HG03460 (cell line): Measurements from ENCODE around the gene PLAC9.

ENCODE experiments used
- ATAC-seq: cut with Tn5 transposase; IDR thresholded peaks from one replicate; pipeline ENCODE4 v1.9.1; 2021; ENCODE audit not compliant: unreplicated experiment

The PLAC9 gene

GRCh38 chr10:80159166-80159873 is 26.8 kb downstream of the PLAC9 start:
- no peak for ATAC-seq

- no peak for ATAC-seq
Measured at GRCh38 chr10:80160361-80161320, 28.1 kb downstream of the PLAC9 start.

GRCh38 chr10:80161321-80162083 is 29.0 kb downstream of the PLAC9 start:
- ATAC-seq = no peak

GRCh38 chr10:80163741-80164341 is 31.3 kb downstream of the PLAC9 start:
- ATAC-seq = no peak

GRCh38 chr10:80164596-80164995 is 32.1 kb downstream of the PLAC9 start:
- ATAC-seq = no peak

- ATAC-seq = no peak
Measured at GRCh38 chr10:80165173-80165572, 32.6 kb downstream of the PLAC9 start.

- no peak for ATAC-seq
Measured at GRCh38 chr10:80166581-80167470, 34.3 kb downstream of the PLAC9 start.

- ATAC-seq = no peak
Measured at GRCh38 chr10:80167471-80168161, 35.1 kb downstream of the PLAC9 start.

GRCh38 chr10:80168162-80168511 is 35.6 kb downstream of the PLAC9 start:
- ATAC-seq = no peak

GRCh38 chr10:80168679-80169380 is 36.3 kb downstream of the PLAC9 start:
- no peak for ATAC-seq

GRCh38 chr10:80170026-80170425 is 37.5 kb downstream of the PLAC9 start:
- ATAC-seq = no peak

GRCh38 chr10:80170641-80171040 is 38.1 kb downstream of the PLAC9 start:
- ATAC-seq = no peak

- no peak for ATAC-seq
Measured at GRCh38 chr10:80171248-80171660, 38.7 kb downstream of the PLAC9 start.

GRCh38 chr10:80172896-80173295 is 40.4 kb downstream of the PLAC9 start:
- no peak for ATAC-seq

- ATAC-seq = no peak
Measured at GRCh38 chr10:80173466-80173865, 40.9 kb downstream of the PLAC9 start.

GRCh38 chr10:80174641-80175395 is 42.3 kb downstream of the PLAC9 start:
- no peak for ATAC-seq

- no peak for ATAC-seq
Measured at GRCh38 chr10:80176526-80176925, 44.0 kb downstream of the PLAC9 start.
